HG03354 (cell line): ENCODE measurements around the gene GRID2.

Experiments used
- ATAC-seq: cut with Tn5 transposase; IDR thresholded peaks from one replicate; pipeline ENCODE4 v1.9.1; 2021; ENCODE audit warnings: mild to moderate bottlenecking; ENCODE audit not compliant: unreplicated experiment, poor library complexity, severe bottlenecking

Gene GRID2

DNA sequence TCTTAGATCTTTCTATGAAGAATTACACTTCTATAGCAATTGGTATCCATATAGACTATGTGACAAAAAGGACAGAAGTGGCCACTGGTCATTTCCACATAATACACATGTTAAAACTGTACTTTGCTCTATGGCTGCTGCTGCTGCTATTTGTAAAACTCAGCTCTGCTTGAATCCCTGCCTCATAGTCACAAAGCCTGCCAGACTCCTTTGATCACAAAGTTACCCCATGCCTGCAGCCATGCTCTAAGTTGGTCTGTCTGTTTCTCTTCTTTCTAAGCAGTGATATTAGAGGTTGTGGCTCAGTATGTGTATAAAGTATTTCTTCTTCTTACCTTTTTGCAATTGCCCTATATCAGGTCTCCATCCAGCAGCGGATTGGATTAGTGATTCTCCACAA is 210.9 kb downstream of the GRID2 start:
- ATAC-seq: no peak

DNA sequence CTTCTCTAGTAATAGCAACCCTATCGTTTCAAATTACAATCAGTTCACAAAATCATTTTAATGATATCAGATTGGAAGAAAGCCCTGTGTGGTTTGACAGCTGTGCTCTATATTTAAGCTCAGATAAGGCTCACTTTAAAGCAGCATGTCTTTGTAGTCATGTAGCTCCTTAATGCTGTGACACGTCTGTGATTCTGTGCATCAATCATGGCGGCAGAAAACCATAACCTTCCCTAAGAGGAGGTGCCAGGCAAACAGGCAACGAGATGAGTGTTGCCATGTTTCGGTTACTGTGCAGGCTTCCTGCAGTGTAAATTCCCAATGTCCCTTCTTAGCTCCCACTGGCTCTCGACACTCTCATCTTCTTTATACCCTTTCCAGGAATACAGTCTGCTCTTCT is 212.7 kb downstream of the GRID2 start:
- ATAC-seq: no peak

DNA sequence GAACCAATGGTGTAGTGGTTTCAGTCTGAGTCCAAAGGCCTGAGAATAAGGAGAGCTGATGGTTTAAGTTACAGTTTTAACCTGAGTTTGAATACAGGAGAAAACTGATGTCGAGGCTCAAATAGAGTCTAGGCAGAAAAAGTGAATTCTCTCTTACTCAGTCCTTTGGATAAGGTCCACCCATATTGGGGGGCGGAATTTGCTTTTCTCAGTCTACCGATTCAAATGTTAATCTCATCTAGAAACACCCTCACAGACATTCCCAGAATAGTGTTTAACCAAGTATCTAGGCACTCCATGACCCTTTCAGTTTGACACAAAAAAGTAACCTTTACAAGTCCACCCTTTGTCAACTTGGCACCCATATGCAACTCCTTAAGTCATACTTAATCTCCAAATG is 216.0 kb downstream of the GRID2 start:
- no peak for ATAC-seq

DNA sequence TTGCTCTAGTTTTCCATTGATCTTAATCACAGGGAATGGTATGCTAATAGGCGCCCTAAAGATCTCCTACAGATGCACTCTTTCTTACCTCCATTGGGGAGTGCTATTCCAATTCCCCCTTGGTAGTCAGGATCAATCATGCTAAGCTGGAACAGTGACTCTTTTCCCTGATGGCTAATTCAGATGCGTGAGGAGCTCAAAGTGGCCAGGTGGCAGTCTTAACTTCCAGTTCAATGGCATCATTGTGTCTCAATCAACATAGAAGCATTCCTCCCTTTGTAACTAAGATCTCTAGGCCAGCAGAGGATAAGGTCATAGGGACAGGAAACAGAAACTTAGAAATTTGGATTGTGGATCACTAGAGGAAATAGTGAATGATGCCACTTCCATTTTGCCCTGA is 216.8 kb downstream of the GRID2 start:
- no peak for ATAC-seq

DNA sequence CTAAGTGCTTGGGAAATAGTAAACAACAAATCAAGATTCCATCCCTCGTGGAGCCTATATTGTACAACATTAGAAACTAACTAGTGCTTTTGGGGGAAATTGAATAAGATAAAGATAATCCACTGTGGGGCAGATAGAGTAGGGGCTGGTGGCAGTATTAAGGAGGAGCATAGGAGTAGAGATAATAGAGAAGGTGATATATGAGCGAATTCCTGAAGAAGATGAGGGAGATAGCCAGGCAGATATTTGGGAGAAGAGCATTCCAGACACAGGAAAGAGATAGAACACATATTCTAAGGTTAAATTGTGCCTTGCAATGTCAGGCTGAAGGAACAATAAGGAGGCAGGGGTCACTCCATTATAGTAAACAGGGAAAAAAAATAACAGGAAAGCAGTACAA is 218.2 kb downstream of the GRID2 start:
- ATAC-seq: no peak

DNA sequence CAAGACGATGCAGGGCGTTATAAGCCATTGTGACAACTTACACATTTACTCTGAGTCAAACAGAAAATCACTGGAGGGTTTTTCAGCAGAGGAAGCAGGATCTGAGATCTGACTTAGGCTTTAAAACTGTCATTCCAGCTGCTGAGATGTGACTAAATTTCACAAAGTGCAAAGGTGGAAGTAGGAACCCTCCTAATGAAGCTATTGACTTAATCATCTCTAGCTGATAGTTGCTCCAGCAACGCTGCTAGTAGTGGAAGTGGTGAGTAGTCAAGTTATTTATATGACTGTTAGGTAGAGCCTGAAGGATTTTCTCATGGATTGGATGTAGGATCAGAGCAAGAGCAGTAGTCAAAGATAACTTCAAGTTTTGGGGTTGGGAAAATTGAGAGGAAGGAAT is 218.6 kb downstream of the GRID2 start:
- no peak for ATAC-seq

DNA sequence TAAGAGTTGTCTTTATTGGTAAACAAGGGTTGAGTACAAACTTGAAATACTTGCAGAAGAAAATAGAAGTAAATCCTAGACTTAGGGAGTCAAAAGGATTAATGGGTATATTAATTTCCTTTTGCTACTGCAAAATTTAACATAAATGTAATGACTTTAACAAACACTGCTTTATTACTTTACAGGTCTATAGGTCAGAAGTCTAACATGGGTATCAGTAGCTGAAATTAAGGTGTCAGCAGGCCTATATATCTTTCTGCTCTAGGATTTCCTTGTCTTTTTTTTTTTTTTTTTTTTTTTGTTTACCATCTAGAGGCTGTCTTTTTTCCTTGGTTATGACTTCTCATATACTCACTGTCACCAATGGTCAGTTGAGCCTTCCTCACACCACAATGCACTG is 220.4 kb downstream of the GRID2 start:
- no peak for ATAC-seq

DNA sequence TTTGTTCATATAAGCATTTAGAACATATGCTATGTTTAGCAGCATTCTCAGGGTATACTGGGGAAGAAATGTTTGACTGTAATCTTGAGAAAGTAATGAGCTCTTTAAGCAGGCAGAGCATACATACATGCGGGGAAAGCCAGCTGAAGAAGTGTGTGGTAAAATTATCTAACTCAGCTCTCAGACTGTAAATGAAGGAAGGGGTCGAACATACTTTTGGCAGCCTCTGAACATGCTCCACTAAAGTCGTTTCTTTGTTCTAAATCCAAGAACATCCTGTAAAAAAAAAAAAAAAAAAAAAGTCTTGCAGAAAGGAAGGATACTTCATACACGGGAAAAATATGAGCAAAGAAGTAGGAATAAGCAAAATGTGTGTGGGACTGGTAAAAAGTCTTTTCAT is 224.8 kb downstream of the GRID2 start:
- ATAC-seq: no peak

DNA sequence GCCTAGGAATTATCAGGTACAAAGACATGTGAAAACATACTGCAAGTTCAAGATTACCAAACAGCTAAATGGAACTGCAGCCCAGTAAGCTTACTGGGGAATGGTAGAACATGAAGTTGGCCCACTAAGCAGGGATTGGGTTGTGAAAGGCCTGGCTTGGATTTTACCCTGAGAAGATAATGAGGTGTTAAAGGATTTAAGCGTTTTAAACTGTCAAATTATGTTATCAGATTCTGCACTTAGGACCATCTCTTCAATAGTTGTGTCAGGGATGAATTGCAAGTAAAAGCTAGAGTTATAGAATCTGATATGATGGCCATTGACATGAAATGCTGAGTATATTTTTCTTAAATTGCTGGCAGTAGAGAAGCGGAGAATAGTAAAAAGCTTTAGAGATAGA is 225.7 kb downstream of the GRID2 start:
- ATAC-seq: no peak

DNA sequence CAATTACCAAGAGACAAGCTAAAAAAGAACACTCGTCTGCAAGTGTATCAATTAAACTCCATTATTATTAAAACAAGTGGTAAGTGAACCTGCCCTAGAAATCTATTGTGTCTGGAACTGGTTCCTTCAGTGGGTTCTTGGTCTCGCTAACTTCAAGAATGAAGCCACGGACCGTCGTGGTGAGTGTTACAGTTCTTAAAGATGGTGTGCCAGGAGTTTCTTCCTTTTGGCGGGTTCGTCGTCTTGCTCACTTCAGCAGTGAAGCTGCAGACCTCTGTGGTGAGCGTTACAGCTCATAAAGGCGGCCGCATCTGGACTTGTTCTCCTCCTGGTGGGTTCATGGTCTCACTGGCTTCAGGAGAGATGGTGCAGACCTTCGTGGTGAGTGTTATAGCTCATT is 231.8 kb downstream of the GRID2 start:
- ATAC-seq: no peak

DNA sequence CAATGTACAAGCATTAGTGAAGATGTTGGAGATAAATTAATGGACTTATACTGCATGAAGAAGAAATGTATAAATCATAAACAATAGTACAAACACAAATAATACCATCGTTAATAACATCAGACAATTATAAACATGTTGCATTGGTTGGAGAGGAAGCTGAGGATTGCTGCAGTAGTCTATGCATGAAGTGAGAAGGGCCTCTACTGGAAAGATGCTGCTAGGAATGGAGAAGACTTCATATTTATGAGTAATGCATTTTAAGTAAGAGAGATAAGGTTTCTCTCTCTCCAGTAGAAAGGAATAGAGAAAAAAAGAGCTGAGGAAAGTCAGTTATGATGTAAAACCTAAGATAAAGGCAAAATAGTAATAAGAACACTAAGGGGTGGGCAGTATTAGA is 247.8 kb downstream of the GRID2 start:
- ATAC-seq: no peak

DNA sequence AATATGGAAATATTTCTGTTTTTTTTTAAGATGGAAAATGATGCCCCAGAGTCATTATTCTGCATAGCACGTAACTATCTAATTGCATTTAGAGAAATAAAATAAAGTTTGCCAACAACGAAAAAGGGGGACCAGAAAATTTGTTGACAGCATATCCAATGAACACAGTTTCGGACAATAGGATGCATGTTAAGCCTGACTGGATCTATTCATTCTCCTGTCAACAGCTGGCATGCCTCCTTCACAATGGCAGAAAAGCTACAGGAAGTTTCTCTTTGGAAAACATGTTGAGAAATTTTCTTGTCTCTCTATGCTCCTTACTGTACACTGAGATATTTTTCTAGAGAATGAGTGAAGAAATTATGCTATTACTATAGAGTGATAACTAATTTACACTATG is 262.5 kb downstream of the GRID2 start:
- no peak for ATAC-seq

DNA sequence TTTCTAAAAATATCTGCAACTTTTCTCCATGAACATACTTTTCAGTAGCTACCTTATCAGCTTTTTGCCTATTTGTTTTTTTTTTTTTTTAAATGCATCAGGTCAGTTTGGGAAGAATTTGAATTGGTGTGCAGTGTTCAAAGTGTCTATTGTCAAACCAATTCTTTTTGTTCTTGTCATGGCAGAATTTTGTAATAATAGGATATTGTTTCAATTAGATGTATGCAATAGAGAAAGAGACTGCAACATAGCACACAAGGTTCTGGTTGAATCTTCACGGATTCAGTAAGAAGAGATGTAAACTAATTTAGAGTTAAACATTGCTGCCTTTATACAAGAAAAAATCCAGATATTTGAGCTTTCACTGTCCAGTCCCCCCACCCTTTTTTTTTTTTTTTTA is 277.1 kb downstream of the GRID2 start:
- ATAC-seq: no peak

DNA sequence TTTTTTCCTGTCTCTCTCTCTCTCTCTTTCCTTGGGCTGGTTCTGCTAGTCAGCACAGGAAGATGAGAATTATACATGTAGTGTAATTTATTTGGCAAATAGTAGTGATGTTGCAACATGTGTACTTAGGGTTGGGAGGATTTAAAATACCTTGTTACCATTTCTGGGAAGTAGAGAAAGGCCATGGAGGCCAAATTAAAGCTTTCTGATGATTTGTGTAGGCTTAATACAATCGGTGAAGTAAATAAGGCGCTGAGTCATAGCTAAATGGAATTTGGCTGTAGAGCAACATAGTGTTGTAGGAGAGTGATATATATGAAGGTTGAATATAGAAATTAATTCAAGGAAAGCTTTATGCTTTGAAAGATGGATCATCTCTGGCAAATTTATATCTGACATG is 295.3 kb downstream of the GRID2 start:
- ATAC-seq: no peak

DNA sequence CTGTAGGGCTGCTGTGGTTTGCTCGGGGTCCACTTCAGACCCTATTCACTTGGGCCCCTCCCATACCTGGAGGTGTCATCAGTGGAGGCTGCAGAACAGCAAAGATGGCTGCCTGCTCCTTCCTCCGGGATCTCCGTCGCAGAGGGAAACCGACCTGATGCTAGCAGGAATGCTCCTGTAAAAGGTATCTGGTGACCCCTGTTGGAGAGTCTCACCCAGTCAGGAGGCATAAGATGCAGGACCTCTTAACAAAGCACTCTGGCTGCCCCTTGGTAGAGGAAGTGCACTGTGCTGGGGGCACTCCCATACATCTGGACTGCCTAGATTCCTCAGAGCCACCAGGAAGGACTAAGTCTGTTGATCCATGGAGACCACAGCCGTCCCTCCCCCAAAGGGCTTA is 296.9 kb downstream of the GRID2 start:
- no peak for ATAC-seq

DNA sequence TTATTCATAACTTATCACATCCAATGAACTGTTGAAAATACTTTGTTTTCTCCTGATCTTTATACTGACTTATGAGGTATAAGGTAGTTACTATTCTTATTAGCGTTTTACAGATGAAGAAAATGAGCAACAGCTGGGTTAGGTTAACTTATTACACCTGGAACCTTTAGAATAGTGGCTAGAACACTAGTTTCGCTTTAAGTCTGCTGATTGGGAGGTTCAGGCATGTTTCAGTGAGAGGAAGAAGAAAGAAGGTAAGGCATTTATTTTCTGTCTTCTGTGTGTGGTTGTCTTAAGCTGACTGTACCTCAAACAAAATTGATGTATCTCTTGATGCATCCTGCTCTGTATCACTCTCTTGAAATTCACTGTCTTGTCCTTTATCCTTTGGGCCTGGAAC is 302.5 kb downstream of the GRID2 start:
- ATAC-seq: no peak

DNA sequence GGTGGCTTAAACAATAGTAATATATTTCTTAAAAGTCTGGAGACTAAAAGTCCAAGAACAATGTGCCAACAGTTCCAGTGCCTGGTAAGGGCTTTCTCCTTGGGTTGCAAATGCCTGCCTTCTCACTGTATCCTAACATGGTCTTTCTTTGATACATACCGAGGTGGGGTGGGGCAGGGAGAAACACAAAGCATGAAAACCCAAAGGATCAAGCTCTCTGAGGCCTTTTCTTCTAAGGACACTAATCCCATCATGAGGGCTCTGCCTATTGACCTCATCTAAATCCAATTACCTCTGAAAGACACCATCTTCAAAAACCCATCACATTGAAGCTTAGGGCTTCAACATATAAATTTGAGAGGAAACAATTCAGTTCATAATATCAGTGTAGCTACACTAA is 311.3 kb downstream of the GRID2 start:
- ATAC-seq: no peak

DNA sequence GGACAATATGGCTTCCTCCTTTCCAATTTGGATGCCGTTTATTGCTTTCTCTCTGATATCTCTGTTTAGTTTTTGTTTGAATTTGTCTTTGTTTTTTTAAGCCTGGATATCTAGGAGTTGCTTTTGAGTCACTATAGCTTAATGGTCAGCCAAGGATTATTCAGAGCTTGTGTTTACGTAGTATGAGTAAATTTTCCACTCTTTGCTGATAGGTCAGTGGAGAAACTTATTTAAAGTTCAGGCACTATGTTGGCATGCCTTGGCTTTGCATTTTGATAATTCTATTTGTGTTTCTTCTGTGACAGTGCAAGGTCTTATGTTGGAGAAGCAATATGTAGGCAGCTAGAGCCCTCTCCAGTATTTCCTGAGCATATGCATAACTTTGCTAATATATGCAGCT is 315.2 kb downstream of the GRID2 start:
- ATAC-seq: no peak

DNA sequence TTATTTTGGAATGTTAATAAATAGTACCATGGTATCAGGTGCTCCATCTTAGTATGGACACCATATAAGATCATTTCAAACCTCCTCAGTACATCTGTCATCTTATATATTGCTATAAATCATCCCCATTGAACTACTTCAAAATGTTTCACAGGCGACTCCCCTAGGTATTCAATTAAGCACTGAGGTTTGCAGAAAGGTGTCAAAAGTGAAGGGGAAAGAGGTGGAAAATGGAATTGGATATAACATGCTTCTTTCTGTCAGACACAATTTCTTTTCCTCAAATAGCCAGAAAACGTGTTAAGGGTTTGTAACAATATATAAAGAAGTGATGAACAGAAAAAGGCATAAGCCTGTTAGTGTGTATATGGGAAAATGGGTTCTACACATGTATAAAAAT is 325.5 kb downstream of the GRID2 start:
- no peak for ATAC-seq

DNA sequence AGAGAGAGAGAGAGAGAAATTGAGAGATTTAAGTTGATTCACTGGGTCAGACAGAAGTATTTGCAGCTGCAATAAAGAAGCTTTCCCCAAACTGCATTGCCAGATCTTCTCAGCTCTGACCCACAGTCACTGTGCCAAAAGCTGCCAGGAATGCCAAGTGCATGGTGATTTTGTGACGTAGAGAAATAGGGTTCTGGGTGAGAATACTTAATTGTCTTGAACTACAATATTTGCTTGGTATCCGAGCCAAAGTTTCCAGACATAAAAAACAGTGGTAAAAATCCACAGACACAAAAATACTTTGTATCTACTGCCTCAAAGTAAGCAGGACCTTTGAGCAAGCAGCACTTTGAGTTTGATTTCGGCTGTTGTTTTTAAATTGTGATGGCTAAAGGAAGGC is 331.1 kb downstream of the GRID2 start:
- ATAC-seq: no peak

DNA sequence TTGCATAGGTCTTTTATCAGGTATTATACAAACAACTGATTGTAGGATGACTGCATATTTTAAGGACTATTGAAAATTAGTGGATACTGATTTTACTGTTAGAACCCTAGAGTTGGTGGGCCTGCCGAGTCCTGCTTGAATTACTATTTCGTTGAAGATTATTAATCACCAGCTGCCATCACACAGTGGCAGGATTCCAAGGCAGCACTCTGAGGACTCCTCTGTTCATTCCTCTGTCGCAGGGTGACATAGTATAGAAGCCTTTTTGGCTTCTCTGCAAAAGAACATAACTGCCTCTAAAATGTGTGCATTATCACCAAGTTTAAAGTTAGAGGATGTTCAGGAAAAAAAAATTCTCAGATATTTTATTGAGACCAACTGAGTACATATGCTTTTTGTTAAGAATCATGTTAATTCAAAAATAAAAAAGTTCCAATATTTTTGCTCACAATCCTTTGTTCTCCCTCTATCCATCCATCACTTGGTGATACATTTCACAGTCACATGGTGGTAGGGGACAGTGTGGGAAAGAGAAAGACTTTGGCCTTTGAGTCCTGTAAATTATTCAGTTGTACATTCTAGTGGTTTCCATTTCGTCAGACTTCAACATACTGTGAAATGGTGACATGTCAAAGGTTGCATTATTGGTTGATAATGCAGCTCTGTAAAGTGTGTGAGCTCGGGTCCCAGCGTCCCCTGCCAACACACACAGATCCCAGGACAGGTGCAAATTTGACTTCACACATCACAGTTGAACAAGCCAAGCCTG is 332.5 kb downstream of the GRID2 start:
- no peak for ATAC-seq

DNA sequence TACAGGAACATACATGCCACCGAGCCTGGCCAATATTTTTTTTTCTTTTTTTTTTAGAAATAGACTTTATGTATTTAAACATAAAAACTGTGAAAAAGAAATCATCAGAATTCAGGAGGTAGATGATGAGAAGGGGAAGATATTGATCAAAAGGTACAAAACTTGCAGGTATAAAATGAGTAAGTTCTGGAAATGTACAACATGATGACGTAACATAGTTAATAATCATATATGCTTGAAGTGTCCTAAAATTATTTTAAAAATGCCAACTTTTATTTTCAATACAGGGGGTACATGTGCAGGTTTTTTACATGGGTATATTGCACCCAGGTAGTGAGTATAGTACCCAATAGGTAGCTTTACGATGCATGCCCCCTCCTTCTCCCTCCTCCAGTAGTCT is 337.6 kb downstream of the GRID2 start:
- no peak for ATAC-seq
